Neural progenitor cell (in vitro differentiated cells): ENCODE measurements around the gene PCARE. TPM values are rescaled to one million over a fixed set of nuclear protein-coding genes. Genes with fewer than 3 reads are reported as not detected.

Experiments
- DNase-seq: peaks from one replicate; pipeline ENCODE4 v3.0.0-alpha.2; 2016; ENCODE audit warnings: low spot score
- H2AFZ ChIP-seq: fragments of 200-600 bp; sonication (generic); replicated peaks from 2 replicates; pipeline ENCODE4 v1.6.1; 2016; ENCODE audit warnings: antibody characterized with exemption
- H3F3A ChIP-seq: fragments of 200-600 bp; sonication (generic); 2 replicates; pipeline ENCODE4 v1.6.1; 2016; ENCODE audit warnings: antibody characterized with exemption, low read depth
- H3K27ac ChIP-seq: fragments of 200-600 bp; sonication (generic); 2 replicates; pipeline ENCODE4 v1.5.1; 2016; ENCODE audit warnings: mild to moderate bottlenecking
- H3K27me3 ChIP-seq: fragments of 200-600 bp; sonication (generic); 2 replicates; pipeline ENCODE4 v1.6.1; 2016; ENCODE audit warnings: mild to moderate bottlenecking, moderate library complexity
- H3K36me3 ChIP-seq: fragments of 200-600 bp; sonication (generic); 2 replicates; pipeline ENCODE4 v1.5.1; 2016
- H3K4me1 ChIP-seq: fragments of 200-600 bp; sonication (generic); 2 replicates; pipeline ENCODE4 v1.6.1; 2016; ENCODE audit warnings: mixed run types
- H3K4me2 ChIP-seq: fragments of 200-600 bp; sonication (generic); 2 replicates; pipeline ENCODE4 v1.6.1; 2016
- H3K4me3 ChIP-seq: fragments of 200-600 bp; sonication (generic); 2 replicates; pipeline ENCODE4 v1.5.1; 2016
- H3K79me2 ChIP-seq: fragments of 200-600 bp; sonication (generic); 2 replicates; pipeline ENCODE4 v1.6.1; 2016; ENCODE audit warnings: low read depth
- H3K9ac ChIP-seq: fragments of 200-600 bp; sonication (generic); 2 replicates; pipeline ENCODE4 v1.6.1; 2016
- H3K9me3 ChIP-seq: fragments of 200-600 bp; sonication (generic); 2 replicates; pipeline ENCODE4 v1.5.1; 2016; ENCODE audit warnings: low read depth
- H4K20me1 ChIP-seq: fragments of 200-600 bp; sonication (generic); 2 replicates; pipeline ENCODE4 v1.6.1; 2016; ENCODE audit warnings: low read depth
- H3K27ac Mint-ChIP-seq: 3 replicates; pipeline ENCODE4 v1.8.0; 2021; ENCODE audit warnings: mixed read lengths
- H3K27me3 Mint-ChIP-seq: 2 replicates; pipeline ENCODE4 v1.8.0; 2022; ENCODE audit warnings: low read depth, mild to moderate bottlenecking, inconsistent platforms, moderate library complexity, mixed read lengths; ENCODE audit not compliant: insufficient read depth
- H3K36me3 Mint-ChIP-seq: 3 replicates; pipeline ENCODE4 v1.8.0; 2021; ENCODE audit warnings: mixed read lengths
- H3K4me1 Mint-ChIP-seq: 3 replicates; pipeline ENCODE4 v1.8.0; 2021; ENCODE audit warnings: mixed read lengths
- H3K4me3 Mint-ChIP-seq: 3 replicates; pipeline ENCODE4 v1.8.0; 2021; ENCODE audit warnings: mild to moderate bottlenecking, moderate library complexity, mixed read lengths
- H3K9me3 Mint-ChIP-seq: 3 replicates; pipeline ENCODE4 v1.8.0; 2020; ENCODE audit warnings: mixed read lengths
- CTCF ChIP-seq: fragments of 200-600 bp; sonication (generic); IDR thresholded peaks from 2 replicates; pipeline ENCODE4 v1.5.1; 2017; ENCODE audit warnings: antibody characterized with exemption, mild to moderate bottlenecking
- EZH2 ChIP-seq: fragments of 200-600 bp; sonication (generic); IDR thresholded peaks from 2 replicates; pipeline ENCODE4 v1.6.1; 2017; ENCODE audit warnings: antibody characterized with exemption, mild to moderate bottlenecking, moderate library complexity
- EZH2phosphoT487 ChIP-seq: fragments of 200-600 bp; sonication (generic); IDR thresholded peaks from 2 replicates; pipeline ENCODE4 v1.6.1; 2017; ENCODE audit warnings: antibody characterized with exemption
- total RNA-seq: library from RNA; depleted of rRNA; stranded (reverse); fragments of >200 nt; gene quantifications from 2 replicates; pipeline ENCODE4 v1.2.3, GENCODE V29; 2015; ENCODE audit warnings: low replicate concordance

The PCARE gene
- total RNA-seq, 1 donor from 2014 or later: not detected

GRCh38 chr2:29042561-29043075 is 31.7 kb downstream of the PCARE start:
- no peaks in the 10 kb centered on the region for H3K36me3 ChIP-seq
- no peaks in the 10 kb centered on the region for H3K9me3 Mint-ChIP-seq
- no peak overlapping the region for H3K4me3 Mint-ChIP-seq
- H3K27me3 Mint-ChIP-seq: peaks cover 6% of the 10 kb centered on the region
- DNase-seq: no peak
- H3K36me3 Mint-ChIP-seq: no peaks in the 10 kb centered on the region
- no peaks in the 10 kb centered on the region for H4K20me1 ChIP-seq
- H3K4me2 ChIP-seq: no peak overlapping the region
- no peak overlapping the region for H3K27ac ChIP-seq
- no peak overlapping the region for H2AFZ ChIP-seq
- no peaks in the 10 kb centered on the region for H3K4me1 ChIP-seq
- no peaks in the 10 kb centered on the region for H3K79me2 ChIP-seq
- peaks cover 18% of the 10 kb centered on the region for H3K4me1 Mint-ChIP-seq
- no peaks in the 10 kb centered on the region for H3F3A ChIP-seq
- H3K4me3 ChIP-seq: no peak overlapping the region
- no peaks in the 10 kb centered on the region for H3K9me3 ChIP-seq
- no peak for TF ChIP-seq EZH2phosphoT487
- no peak for TF ChIP-seq CTCF
- TF ChIP-seq EZH2: no peak
- H3K27me3 ChIP-seq: no peaks in the 10 kb centered on the region
- H3K9ac ChIP-seq: no peak overlapping the region
- H3K27ac Mint-ChIP-seq: peak overlapping the region; percentile 82

- Mint-ChIP-seq H3K27ac (no peak overlapping the region), H3K9me3 (peaks cover 3% of the 10 kb centered on the region), H3K4me3 (no peak overlapping the region), H3K36me3 (no peaks in the 10 kb centered on the region), H3K27me3 (peaks cover 2% of the 10 kb centered on the region), H3K4me1 (peaks cover 18% of the 10 kb centered on the region)
- Histone ChIP-seq H4K20me1 (no peaks in the 10 kb centered on the region), H2AFZ (no peak overlapping the region), H3F3A (no peaks in the 10 kb centered on the region), H3K27ac (no peak overlapping the region), H3K4me3 (no peak overlapping the region), H3K9ac (no peak overlapping the region), H3K79me2 (no peaks in the 10 kb centered on the region), H3K36me3 (no peaks in the 10 kb centered on the region), H3K9me3 (no peaks in the 10 kb centered on the region), H3K27me3 (no peaks in the 10 kb centered on the region), H3K4me1 (no peaks in the 10 kb centered on the region), H3K4me2 (no peak overlapping the region)
- DNase-seq: no peak
- no peak for TF ChIP-seq EZH2
- no peak for TF ChIP-seq EZH2phosphoT487
- TF ChIP-seq CTCF: no peak
Observed at GRCh38 chr2:29041161-29041660, 33.1 kb downstream of the PCARE start.

GRCh38 chr2:29040552-29040951 is 33.8 kb downstream of the PCARE start:
- Histone ChIP-seq H3K27me3 (no peaks in the 10 kb centered on the region), H4K20me1 (no peaks in the 10 kb centered on the region), H3K36me3 (no peaks in the 10 kb centered on the region), H3K9me3 (no peaks in the 10 kb centered on the region), H3K4me3 (no peak overlapping the region), H2AFZ (no peak overlapping the region), H3K27ac (no peak overlapping the region), H3K4me1 (no peaks in the 10 kb centered on the region), H3K79me2 (no peaks in the 10 kb centered on the region), H3K4me2 (no peak overlapping the region), H3F3A (no peaks in the 10 kb centered on the region), H3K9ac (no peak overlapping the region)
- TF ChIP-seq CTCF (no peak), EZH2phosphoT487 (no peak), EZH2 (no peak)
- peaks cover 2% of the 10 kb centered on the region for H3K27me3 Mint-ChIP-seq
- H3K27ac Mint-ChIP-seq: no peak overlapping the region
- H3K4me1 Mint-ChIP-seq: peaks cover 18% of the 10 kb centered on the region
- DNase-seq: no peak
- no peaks in the 10 kb centered on the region for H3K36me3 Mint-ChIP-seq
- no peak overlapping the region for H3K4me3 Mint-ChIP-seq
- peaks cover 3% of the 10 kb centered on the region for H3K9me3 Mint-ChIP-seq
